HG02610 (cell line): ENCODE measurements around the gene ENTPD5.
"Not testable (repeated sequence)": the region's sequence is repeated elsewhere in the genome, so short reads cannot be mapped to it uniquely, and the experiment has no call there.

Source experiments
- ATAC-seq: cut with Tn5 transposase; IDR thresholded peaks from one replicate; pipeline ENCODE4 v1.9.1; 2021; ENCODE audit warnings: mild to moderate bottlenecking, moderate library complexity; ENCODE audit not compliant: unreplicated experiment

ENTPD5 gene

GRCh38 chr14:74008843-74009499 is 10.1 kb downstream of the ENTPD5 start:
- ATAC-seq = no peak

GRCh38 chr14:74005664-74006063 is 13.4 kb downstream of the ENTPD5 start:
- not testable (repeated sequence) for ATAC-seq

GRCh38 chr14:73998726-73999125 is 20.4 kb downstream of the ENTPD5 start:
- no peak for ATAC-seq

GRCh38 chr14:73997944-73998447 is 21.1 kb downstream of the ENTPD5 start:
- no peak for ATAC-seq

GRCh38 chr14:73997108-73997943 is 21.8 kb downstream of the ENTPD5 start:
- ATAC-seq = no peak

- ATAC-seq = no peak
These were observed 22.4 kb downstream of the ENTPD5 start for GRCh38 chr14:73996731-73997107.

GRCh38 chr14:73995977-73996378 is 23.1 kb downstream of the ENTPD5 start:
- no peak for ATAC-seq

GRCh38 chr14:73994926-73995325 is 24.2 kb downstream of the ENTPD5 start:
- not testable (repeated sequence) for ATAC-seq

GRCh38 chr14:73991092-73991491 is 28.0 kb downstream of the ENTPD5 start:
- no peak for ATAC-seq

- ATAC-seq = not testable (repeated sequence)
These were observed 30.4 kb downstream of the ENTPD5 start for GRCh38 chr14:73988656-73989055.

- ATAC-seq = no peak
These were observed 31.0 kb downstream of the ENTPD5 start for GRCh38 chr14:73988065-73988464.

GRCh38 chr14:73977896-73978295 is 41.2 kb downstream of the ENTPD5 start:
- ATAC-seq = no peak

- ATAC-seq = no peak
These were observed 43.0 kb downstream of the ENTPD5 start for GRCh38 chr14:73976125-73976524.

GRCh38 chr14:73973497-73973896 is 45.6 kb downstream of the ENTPD5 start:
- ATAC-seq = no peak

- ATAC-seq = no peak
These were observed 50.2 kb downstream of the ENTPD5 start for GRCh38 chr14:73968885-73969284.

GRCh38 chr14:73965216-73965615 is 53.9 kb downstream of the ENTPD5 start:
- ATAC-seq = no peak

GRCh38 chr14:73961192-73961591 is 57.9 kb downstream of the ENTPD5 start:
- no peak for ATAC-seq

- no peak for ATAC-seq
These were observed 60.5 kb downstream of the ENTPD5 start for GRCh38 chr14:73958591-73958990.

- no peak for ATAC-seq
These were observed 63.4 kb downstream of the ENTPD5 start for GRCh38 chr14:73955674-73956073.

GRCh38 chr14:73953731-73954130 is 65.4 kb downstream of the ENTPD5 start:
- no peak for ATAC-seq

GRCh38 chr14:73949752-73950734 is 69.0 kb downstream of the ENTPD5 start, which contains the start of the genes COQ6 and FAM161B:
Gene COQ6, plus strand, starts transcription at chr14:73950302. Its CDS starts 31 bp downstream, at chr14:73950333.
Gene FAM161B, minus strand, starts transcription at chr14:73950094. Its CDS starts 68 bp downstream, at chr14:73950026.
- peak; percentile 95 for ATAC-seq
